AG09319 (cell line): ENCODE data around the gene ZNF366.

Experiments used
- DNase-seq: peaks from one replicate; pipeline ENCODE4 v3.0.0-alpha.2; 2010; ENCODE audit warnings: low read depth; ENCODE audit errors: extremely low read depth
- TF ChIP-seq, protein P1 (sequence below): IDR thresholded peaks from 2 replicates; pipeline ENCODE4 v1.5.1; 2011; ENCODE audit warnings: low read depth, mild to moderate bottlenecking, inconsistent platforms, low read length, moderate library complexity

Gene ZNF366

DNA sequence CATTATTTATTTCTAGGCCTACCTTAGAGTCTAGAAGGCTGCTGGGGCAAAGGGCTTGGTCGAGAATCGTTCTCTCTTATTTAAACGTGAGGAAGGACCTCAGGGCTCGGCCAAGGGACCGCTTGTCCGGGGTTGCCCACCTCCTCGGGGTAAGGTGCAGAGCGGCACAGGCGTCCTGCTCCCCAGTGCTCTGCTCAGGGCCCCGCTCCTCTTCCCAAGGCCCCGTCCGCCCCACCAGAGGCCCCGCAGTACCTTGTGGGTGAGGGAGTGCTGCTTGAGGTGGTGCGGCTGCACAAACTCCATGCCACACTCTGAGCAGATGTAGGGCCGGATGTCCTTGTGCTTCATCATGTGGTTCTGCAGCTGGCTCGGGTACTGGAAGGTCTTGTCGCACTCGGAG is 47.3 kb downstream of the ZNF366 start:
- no peak for DNase-seq
- TF ChIP-seq, protein P1, sequence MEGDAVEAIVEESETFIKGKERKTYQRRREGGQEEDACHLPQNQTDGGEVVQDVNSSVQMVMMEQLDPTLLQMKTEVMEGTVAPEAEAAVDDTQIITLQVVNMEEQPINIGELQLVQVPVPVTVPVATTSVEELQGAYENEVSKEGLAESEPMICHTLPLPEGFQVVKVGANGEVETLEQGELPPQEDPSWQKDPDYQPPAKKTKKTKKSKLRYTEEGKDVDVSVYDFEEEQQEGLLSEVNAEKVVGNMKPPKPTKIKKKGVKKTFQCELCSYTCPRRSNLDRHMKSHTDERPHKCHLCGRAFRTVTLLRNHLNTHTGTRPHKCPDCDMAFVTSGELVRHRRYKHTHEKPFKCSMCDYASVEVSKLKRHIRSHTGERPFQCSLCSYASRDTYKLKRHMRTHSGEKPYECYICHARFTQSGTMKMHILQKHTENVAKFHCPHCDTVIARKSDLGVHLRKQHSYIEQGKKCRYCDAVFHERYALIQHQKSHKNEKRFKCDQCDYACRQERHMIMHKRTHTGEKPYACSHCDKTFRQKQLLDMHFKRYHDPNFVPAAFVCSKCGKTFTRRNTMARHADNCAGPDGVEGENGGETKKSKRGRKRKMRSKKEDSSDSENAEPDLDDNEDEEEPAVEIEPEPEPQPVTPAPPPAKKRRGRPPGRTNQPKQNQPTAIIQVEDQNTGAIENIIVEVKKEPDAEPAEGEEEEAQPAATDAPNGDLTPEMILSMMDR, result no peak

DNA sequence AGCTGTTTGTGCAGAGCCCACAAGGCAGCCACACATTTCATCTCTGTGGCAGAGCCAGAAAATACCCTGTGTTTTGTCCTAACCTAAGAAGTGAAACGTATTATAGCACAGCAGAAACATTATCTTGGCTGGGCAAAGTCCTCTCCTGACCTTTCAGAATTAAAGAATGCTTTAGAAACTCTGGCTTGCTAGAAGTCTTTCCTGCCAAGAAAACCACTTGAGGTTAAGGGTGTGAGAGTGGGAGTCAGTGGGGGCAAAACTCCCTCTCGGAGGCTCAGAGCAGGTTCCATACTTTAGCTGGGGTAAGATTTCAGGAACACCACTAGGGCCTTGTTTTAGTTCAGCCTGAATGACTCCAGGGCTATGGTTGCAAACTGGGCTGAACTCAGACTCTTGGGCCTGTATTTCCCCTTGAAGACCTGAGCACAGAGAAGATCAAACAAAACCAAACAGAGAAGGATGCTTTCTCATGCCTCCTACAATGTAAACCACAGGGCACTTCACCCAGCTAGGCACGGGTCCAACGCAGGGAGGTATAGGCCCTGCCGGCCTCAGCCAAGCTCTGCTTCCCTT is 48.0 kb downstream of the ZNF366 start:
- no peak for DNase-seq
- TF ChIP-seq, protein P1, result no peak

DNA sequence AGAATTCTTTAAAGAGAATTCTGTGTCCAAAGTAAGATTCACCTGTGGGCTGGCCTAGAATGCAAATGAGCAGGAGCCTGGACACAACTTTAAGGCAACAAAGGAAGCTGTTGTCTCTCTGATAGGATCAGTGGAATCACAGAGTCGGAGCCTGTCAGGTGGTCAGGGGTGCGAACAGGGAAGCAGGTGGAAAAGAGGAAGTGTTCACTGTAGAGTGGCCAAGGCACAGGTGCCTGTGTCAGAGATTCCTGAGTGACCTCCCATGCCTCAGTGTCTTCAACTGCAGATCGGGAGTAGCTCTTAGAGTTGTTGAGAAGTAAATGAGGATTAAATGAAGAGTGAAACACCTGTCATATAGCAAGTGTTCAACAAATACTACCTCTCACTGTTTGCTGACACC is 48.8 kb downstream of the ZNF366 start:
- DNase-seq, result no peak
- TF ChIP-seq, protein P1, result no peak

DNA sequence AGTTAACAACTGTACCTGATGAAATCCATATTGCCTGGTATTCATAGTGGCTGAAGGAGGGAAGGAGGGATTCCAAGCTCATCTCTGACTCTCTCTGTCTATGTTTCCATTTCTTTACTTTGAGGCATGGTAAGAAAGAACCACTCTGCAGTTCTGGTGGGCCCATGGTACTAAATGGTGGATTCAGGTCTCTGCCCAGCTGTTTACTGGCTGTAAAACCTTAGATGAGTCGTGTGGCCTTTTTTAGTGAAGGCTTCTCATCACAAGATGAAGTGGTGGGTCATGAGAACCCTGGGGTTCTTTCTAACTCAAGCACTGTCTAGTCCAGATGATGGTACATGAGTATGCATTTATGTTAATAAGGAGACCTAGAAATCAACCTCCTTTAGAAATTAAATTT is 49.7 kb downstream of the ZNF366 start:
- DNase-seq, result no peak
- TF ChIP-seq, protein P1, result no peak

DNA sequence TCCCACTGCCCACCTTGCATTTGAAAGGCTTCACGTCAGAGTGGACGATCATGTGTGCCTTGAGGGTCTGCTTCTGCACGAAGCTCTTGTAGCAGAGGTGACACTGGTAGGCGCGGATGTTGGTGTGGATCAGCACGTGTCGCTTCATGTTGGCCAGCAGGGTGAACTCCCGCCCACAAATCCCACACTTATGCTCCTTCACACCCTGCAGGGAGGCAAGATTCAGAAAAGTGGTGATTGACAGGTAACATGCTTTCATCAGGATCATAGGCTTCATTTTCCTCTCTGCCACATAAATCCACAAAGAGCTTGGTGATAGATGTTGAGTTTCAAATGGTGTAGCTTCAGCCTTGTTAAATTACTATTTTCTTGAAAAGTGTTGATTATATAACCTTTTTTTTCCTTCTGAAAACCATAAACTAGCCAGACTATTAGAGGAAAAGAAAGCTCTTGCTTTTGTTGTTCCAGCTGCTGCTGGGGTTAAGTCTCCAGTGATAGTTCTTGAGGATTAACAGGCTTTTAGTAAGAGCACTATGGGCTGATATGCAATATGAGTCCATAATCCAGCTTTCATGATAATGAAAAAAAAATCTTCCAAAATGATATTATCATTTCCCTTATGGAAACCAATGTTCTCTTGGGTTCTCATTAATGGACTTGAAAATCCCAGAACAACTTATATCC is 50.7 kb downstream of the ZNF366 start:
- TF ChIP-seq, protein P1, result no peak
- DNase-seq, result no peak

DNA sequence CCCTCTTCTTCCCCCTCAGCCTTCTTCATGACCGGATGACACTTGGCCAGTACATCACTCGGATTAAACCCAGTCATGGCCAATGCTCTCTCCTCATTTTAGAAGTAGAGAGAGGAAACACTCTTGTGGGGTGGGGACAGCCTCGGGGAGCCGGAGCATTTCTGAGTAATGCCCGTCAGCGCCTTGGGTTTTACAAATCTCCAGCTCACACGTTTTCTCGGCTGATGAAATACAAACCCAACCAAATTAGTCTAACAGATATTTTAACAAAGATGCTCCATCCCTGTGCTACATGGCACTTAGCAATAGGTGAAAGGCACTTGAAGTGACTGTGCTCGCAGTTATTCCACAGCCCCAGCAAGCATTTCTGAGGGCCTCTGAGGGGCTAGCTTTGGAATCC is 51.7 kb downstream of the ZNF366 start:
- DNase-seq, result no peak
- TF ChIP-seq, protein P1, result no peak

DNA sequence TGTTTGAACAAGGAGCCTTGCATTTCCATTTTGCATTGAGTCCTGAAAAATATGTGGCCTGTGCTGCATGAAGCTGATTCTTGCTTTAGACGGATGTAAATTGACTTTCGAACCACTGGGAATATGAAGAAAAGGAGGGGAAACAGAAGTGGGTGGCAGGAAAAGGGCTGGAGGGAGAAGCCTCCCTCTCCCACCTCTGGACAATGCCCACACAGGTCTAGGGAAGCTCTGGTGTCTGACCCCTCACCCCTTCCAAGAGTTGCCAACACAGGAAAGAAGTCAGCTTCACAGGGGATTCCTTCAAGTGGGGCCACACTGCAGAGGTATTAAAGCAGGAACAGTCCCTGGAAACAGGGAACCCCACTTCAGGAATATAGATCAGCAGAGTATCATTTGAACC is 52.2 kb downstream of the ZNF366 start:
- TF ChIP-seq, protein P1, result no peak
- no peak for DNase-seq
